Gastrocnemius medialis (tissue), 4 donors: ENCODE results near the gene MROH2A. TPM values are rescaled to one million over a fixed set of nuclear protein-coding genes. Genes with fewer than 3 reads are reported as not detected.
"Not testable (repeated sequence)": the region's sequence is repeated elsewhere in the genome, so short reads cannot be mapped to it uniquely, and the experiment has no call there.

Experiments
- ATAC-seq, 2 donors: fragments of 150-250 bp; one replicate each; pipeline ENCODE4 v1.9.1; 2016
- DNase-seq, 2 donors: peaks; one replicate each; pipeline ENCODE4 v3.0.0-alpha.2; 2019
- H3K27ac ChIP-seq, 4 donors: fragments of 200-600 bp; sonication (generic); 1 replicate in 1 of 4; 2 replicates in 3 of 4; pipeline ENCODE4 v1.5.1; 2016 to 2018; ENCODE audit warnings: mild to moderate bottlenecking in 2 of 4, moderate library complexity in 1 of 4
- H3K27me3 ChIP-seq, 3 donors: fragments of 200-600 bp; sonication (generic) in 2 of 3; 1 replicate in 1 of 3; 2 replicates in 2 of 3; pipeline versions ENCODE4 v1.5.1 to v1.6.0; 2016 to 2019; ENCODE audit warnings: mild to moderate bottlenecking in 1 of 3, moderate library complexity in 1 of 3
- H3K36me3 ChIP-seq, 2 donors: fragments of 200-600 bp; sonication (generic) in 1 of 2; one replicate each; pipeline ENCODE4 v1.5.1; 2017 to 2018
- H3K4me1 ChIP-seq, 2 donors: fragments of 200-600 bp; sonication (generic) in 1 of 2; one replicate each; pipeline ENCODE4 v1.5.1; 2016 to 2017; ENCODE audit warnings: mild to moderate bottlenecking in 2 of 2
- H3K4me3 ChIP-seq, 4 donors: fragments of 200-600 bp; sonication (generic) in 3 of 4; 1 replicate in 1 of 4; 2 replicates in 3 of 4; pipeline ENCODE4 v1.5.1; 2016 to 2019; ENCODE audit warnings: mild to moderate bottlenecking in 2 of 4
- H3K9me3 ChIP-seq, 3 donors: fragments of 200-600 bp; sonication (generic) in 2 of 3; 1 replicate in 1 of 3; 2 replicates in 2 of 3; pipeline ENCODE4 v1.5.1; 2016 to 2019
- CTCF ChIP-seq, 5 experiments: fragments of 450-650 bp in 3 of 5; fragments of 200-600 bp in 2 of 5; sonication (generic) in 2 of 5; IDR thresholded peaks in 4 of 5; conservative IDR thresholded peaks in 1 of 5; 1 replicate in 4 of 5; 2 replicates in 1 of 5; pipeline ENCODE4 v1.5.1; 2016 to 2019; ENCODE audit warnings: antibody characterized with exemption in 5 of 5, mild to moderate bottlenecking in 3 of 5, moderate library complexity in 3 of 5
- POLR2A ChIP-seq, 2 donors: fragments of 450-650 bp; IDR thresholded peaks; one replicate each; pipeline ENCODE4 v1.6.1; 2017; ENCODE audit warnings: antibody characterized with exemption in 2 of 2, mild to moderate bottlenecking in 2 of 2, moderate library complexity in 2 of 2
- in situ Hi-C, 4 donors: fragments of 200-750 bp; cut with MboI; loops; one replicate each; pipeline versions ENCODE4 v1.15.0 to v1.8.0; 2017; ENCODE audit warnings: low sequenced_read_pairs in 4 of 4
- intact Hi-C: fragments of 100-400 bp; cut with DNase I; formaldehyde crosslinking; loops from one replicate; pipeline ENCODE4 v1.15.1; 2023; ENCODE audit warnings: low total_unique reads
- total RNA-seq, 4 donors: library from RNA; depleted of rRNA; stranded (reverse); fragments of >200 nt; gene quantifications; one replicate each; pipeline versions ENCODE4 v1.1.0 to v1.2.3, GENCODE V29; 2016

Gene MROH2A
- total RNA-seq, 4 donors from 2014 or later: not detected

GRCh38 chr2:233871432-233871831 lies 93.3 kb downstream of the MROH2A start:
- Histone ChIP-seq H3K4me1 (no peaks in the 10 kb centered on the region), H3K36me3 (no peaks in the 10 kb centered on the region), H3K27me3 (peaks cover 0 to 29% (median 5%) of the 10 kb centered on the region in 3 donors), H3K9me3 (no peaks in the 10 kb centered on the region), H3K4me3 (no peak overlapping the region), H3K27ac (no peak overlapping the region)
- no peak for TF ChIP-seq CTCF (IDR thresholded peaks at IDR 0.05 in 4 of 5, conservative IDR thresholded peaks at IDR 0.05 in 1 of 5)
- no peak for TF ChIP-seq POLR2A (IDR thresholded peaks at IDR 0.05)
- intact Hi-C loops (no loop called here), in situ Hi-C loops (no loop called here)
- DNase-seq (no peak), ATAC-seq (no peak)

- H3K4me1 ChIP-seq, H3K36me3 ChIP-seq, H3K4me3 ChIP-seq, ATAC-seq, intact Hi-C loops, H3K27ac ChIP-seq, in situ Hi-C loops, H3K9me3 ChIP-seq, DNase-seq: not testable (repeated sequence)
- peaks cover 0 to 29% (median 5%) of the 10 kb centered on the region in 3 donors for H3K27me3 ChIP-seq
Measured at GRCh38 chr2:233872125-233872524, 94.0 kb downstream of the MROH2A start.

GRCh38 chr2:233882353-233882752 lies 104.2 kb downstream of the MROH2A start:
- in situ Hi-C loops: no loop called here
- no peaks in the 10 kb centered on the region for H3K27me3 ChIP-seq

More at GRCh38 chr2:233882353-233882752, 104.2 kb downstream of the MROH2A start:
- no peak for DNase-seq
- no peaks in the 10 kb centered on the region for H3K36me3 ChIP-seq
- H3K4me3 ChIP-seq: no peak overlapping the region
- ATAC-seq: no peak
- peaks cover 0 to 10% (median 2%) of the 10 kb centered on the region in 3 donors for H3K9me3 ChIP-seq
- no peak for TF ChIP-seq POLR2A (IDR thresholded peaks at IDR 0.05)
- no peak for TF ChIP-seq CTCF (IDR thresholded peaks at IDR 0.05 in 4 of 5, conservative IDR thresholded peaks at IDR 0.05 in 1 of 5)
- H3K4me1 ChIP-seq: no peaks in the 10 kb centered on the region
- intact Hi-C loops: no loop called here
- H3K27ac ChIP-seq: no peak overlapping the region

Other genes starting within 250 kb of the MROH2A start
- gene USP40, start 211.5 kb upstream of the MROH2A start, total RNA-seq: 10 to 100 TPM; 10.9 to 29.2 (median 12.4) TPM
- gene UGT1A8, start 160.7 kb upstream of the MROH2A start, total RNA-seq: not detected
- under 1 TPM in 1 of 4 donors, not detected in 3; 0.12 TPM for gene UGT1A10, start 141.9 kb upstream of the MROH2A start, total RNA-seq
- gene UGT1A9, start 106.4 kb upstream of the MROH2A start, total RNA-seq: under 1 TPM in 2 of 4 donors, not detected in 2; 0.13 to 0.38 TPM
- not detected for gene UGT1A7, start 96.4 kb upstream of the MROH2A start, total RNA-seq
- under 1 TPM in 1 of 4 donors, not detected in 3; 0.31 TPM for gene UGT1A6, start 85.4 kb upstream of the MROH2A start, total RNA-seq
- gene UGT1A5, start 65.4 kb upstream of the MROH2A start, total RNA-seq: not detected
- under 1 TPM in 1 of 4 donors, not detected in 3; 0.51 TPM for gene UGT1A4, start 59.6 kb upstream of the MROH2A start, total RNA-seq
- under 1 TPM in 1 of 4 donors, not detected in 3; 0.16 TPM for gene UGT1A3, start 49.3 kb upstream of the MROH2A start, total RNA-seq
- gene UGT1A1, start 18.1 kb upstream of the MROH2A start, total RNA-seq: under 1 TPM in 1 of 4 donors, not detected in 3; 0.20 TPM
- gene HJURP, start 76.2 kb downstream of the MROH2A start, total RNA-seq: 1 to 10 TPM in 1 of 4 donors, under 1 TPM in 1, not detected in 2; 0.20 to 1.1 TPM
- gene TRPM8, start 139.0 kb downstream of the MROH2A start, total RNA-seq: not detected